GM21825 (cell line): Measurements from ENCODE around the gene ARHGEF17.

ENCODE experiments used
- ATAC-seq: cut with Tn5 transposase; IDR thresholded peaks from one replicate; pipeline ENCODE4 v1.9.1; 2021; ENCODE audit warnings: mild to moderate bottlenecking, moderate library complexity; ENCODE audit not compliant: unreplicated experiment

ARHGEF17 gene

DNA sequence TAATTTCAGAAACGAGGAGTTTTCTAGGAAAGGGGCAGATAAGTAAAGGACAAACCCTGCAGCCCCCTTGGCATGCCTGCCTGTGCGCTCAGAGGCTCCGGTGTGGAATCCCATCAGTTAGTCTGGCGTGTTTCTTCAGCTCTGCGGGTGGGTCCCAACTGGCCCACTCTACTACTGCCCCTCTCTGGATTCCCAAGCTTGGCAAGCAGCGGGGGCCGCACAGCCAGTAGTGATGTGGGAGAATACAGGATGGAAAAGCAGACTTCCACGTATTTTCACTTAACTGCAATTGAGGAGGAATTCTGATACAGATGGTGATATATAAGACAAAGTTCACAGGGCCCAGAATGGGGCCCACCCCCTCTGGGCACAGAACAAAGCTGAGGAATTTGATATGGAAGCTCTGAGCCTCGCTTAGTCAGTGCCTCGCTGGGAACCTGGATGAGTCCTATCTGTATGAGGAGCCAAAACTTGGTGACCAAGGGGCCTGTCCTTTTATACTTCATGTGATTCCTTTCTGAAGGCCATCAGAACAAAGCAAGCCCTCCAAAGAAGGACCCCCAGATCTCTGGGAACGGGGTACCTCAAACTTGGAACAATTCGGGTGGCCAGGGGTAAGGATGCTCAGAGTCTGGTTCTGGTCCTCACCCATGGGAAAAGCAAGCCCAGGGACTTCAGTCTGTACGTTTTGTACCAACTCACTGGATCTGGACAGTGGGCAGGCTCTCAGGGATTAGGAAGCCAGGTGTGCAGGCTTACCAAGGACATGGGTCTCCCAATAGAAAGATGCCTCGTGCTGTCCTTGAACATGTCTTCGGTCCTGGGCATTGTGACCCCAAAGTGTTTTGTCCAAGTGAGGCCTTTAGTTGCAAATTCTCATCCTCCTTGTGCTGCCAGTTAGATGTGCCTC is 94.1 kb downstream of the ARHGEF17 start:
- ATAC-seq = no peak

DNA sequence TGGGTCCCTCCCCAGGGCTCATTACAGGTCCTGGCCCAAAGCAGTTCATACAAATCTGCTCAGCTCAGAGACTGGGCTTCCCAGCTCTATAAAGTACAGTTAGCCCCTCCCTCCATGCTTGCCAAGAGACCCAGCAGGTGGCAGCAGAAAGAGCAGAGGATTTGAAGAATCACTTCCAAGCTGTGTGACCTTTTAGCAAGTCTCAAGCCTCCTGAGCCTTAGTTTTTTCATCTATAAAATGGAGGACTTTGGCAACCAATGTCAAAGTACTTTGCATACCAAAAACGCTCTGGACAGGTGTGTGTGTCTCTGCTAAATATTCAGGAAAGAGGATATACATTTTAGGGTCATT is 94.7 kb downstream of the ARHGEF17 start:
- no peak for ATAC-seq

DNA sequence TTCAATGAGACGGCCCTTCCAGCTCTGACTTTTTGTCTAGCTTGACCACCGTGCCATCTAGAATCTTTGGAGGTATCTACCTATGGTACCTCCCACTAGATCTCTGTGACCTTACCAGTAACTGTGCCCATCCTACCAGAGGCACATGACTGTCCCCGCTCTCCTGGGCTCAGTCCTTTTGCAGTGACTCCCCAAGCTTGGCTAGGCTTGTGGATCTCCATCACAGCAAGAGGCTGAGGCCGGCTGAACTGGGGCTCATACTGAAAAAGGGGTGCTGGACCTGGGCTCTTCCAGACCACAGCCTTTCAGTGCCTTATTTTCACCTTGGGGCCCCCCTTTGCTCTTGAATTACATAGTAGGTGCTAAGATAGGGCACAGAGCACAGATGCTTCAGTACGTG is 95.5 kb downstream of the ARHGEF17 start:
- ATAC-seq = no peak

DNA sequence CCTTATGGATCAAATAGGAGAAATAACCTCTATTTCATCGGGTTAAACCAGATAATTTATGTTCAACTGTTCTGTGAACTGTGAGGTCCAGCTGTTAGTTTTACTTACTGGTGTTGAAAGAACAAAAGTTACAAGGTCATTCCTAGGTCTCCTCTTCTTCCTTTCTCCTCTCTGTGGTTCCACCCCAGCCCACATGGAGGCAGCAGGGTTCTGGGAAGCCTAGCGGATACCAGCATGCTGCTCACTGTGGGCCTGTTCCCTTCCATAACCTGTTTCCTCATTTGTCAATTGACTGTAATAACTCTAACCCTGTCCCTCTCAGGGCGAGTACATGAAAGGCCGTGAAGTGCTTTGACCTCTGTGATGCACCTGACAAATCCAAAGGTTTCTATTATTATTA is 96.0 kb downstream of the ARHGEF17 start:
- ATAC-seq = no peak

DNA sequence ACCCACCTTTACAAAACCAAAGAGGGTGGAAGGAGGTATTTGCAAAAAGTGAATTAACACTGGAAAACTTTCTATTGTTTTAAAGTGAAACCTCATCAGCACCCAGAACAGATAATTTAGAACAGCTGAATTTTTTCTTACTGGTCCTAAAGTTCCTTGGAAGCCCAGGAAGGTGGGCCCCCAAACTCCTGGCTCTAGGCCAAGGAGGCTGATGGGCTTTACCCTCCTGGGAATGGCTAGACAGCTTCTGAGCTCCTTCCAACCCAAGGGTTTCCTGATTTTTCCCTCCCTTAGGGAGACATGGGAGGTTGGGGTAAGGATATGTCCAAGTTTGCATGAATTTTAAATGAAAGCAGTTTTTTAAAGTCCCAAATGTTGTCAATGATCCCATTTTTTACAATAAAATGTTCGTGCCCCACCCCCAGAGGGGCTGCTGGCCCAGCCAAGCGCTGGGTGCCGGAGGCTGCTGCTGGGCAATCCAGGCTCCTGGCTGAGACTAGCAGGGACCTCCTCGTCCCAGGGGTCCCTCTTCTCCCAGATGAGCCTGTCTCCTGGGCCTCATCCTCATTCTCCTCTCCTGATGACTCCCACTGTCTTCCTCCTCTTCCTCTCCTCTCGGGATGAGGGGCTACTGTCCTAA is 96.5 kb downstream of the ARHGEF17 start:
- ATAC-seq = no peak

DNA sequence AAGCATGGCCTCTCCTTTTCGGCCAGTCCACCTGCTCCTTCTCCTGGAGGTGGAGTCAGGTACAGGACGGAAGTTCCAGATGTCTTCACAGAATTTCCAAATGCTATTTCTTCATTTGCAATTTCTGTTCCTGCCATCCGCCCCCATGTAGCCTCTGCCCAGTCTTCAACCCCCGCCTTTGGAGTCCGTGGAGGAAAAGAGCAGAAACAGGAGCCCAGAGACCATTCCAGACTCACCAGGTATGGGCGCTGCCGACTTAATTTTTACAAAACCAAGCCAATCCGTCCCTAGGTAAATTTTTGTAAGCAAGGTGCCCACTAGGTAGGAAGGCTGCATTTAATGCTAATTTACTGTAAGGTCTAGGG is 97.1 kb downstream of the ARHGEF17 start:
- ATAC-seq = no peak

DNA sequence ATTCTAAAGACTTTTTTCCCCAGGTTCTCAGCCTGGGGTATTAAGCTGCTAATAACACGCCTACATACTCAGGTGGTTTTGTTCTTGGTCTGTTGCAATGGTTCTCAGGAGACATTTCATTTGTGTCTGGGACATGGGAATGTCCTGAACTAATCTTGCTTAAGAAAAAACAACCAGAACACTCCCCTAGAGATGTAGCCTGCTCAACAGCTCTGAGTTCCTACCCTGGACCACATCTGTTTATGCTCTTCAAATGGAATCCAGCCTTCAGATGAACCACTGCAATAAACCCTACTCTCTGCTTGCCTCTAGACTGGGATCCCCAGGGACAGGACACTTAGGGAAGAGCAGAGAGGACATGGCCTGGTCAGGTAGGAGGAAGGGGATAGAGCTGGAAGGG is 98.1 kb downstream of the ARHGEF17 start:
- ATAC-seq = no peak

DNA sequence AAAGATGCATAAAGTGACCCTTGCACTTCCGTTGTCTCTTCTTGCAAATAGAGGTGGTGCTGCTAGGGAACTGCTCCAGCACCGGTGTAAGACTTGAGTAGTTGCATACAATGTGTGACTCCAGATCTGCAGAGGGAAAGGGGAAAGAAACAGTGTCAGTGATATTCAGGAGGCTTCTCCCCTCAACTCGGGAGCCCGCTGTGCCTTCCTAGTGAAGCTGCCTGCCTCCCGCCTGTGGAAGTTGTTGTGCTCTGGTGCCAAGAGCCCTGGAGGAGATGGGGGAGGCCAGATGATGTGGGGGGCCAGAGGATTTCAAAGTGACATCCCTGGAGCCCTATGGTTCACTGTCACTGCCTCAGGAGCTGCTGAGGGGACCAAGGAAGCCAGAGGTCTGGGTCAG is 98.5 kb downstream of the ARHGEF17 start:
- ATAC-seq = no peak

DNA sequence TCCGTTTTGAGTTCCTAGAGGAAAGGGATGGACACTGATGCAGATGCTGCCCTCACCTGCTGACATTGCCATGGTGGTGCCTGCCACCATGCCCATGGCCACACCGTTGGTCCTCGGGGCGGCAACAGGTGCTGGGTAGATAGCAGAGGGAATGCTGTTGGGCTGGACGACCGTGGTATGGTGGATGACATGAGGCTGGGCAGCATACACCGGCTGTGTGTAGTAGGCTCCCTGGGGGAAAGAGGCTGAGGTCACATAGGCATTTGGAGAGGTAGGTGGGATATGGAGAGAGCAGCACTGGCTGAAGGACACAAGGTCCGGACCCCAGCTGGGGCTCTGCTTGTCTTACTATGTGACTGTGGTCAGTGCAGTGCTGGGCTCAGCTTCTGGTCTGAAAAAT is 101.4 kb downstream of the ARHGEF17 start:
- no peak for ATAC-seq

DNA sequence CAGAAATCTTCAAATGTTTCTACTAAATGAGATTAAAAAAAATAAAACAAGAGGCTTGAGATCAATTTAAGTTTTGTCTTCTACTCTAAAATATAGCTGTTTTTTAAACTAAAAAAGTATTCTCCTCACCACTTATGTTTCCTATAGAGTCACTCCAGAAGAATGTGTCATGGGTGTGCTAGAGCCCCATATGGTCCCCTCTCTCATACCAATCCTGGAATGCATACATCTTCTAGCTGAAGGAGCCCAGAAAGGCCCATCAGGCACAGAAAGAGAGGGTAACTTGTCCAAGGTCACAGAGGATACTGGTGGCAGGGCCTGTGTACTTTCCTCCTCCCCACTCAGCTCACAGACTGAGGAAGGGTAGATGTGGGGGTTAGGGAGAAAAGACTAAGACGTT is 102.6 kb downstream of the ARHGEF17 start:
- ATAC-seq = no peak

DNA sequence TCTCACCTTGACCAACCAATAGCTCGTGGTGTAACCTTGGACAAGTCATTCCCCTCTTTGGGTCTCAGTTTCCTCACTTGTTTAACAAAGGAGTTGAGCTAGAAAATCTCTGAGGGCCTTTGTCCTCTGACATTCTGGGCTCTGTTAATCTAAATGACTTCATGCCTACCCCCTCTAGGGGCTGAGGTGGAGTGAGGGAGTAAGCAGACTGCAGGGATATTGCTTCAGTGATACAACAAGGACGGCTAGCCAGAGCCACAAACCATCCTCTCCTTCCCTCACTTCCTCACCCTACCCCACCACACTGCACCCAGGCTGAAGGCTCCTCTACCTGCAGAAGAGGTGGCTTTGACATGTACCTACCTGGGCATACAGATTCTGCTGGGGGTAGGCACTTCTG is 103.0 kb downstream of the ARHGEF17 start:
- ATAC-seq = no peak

DNA sequence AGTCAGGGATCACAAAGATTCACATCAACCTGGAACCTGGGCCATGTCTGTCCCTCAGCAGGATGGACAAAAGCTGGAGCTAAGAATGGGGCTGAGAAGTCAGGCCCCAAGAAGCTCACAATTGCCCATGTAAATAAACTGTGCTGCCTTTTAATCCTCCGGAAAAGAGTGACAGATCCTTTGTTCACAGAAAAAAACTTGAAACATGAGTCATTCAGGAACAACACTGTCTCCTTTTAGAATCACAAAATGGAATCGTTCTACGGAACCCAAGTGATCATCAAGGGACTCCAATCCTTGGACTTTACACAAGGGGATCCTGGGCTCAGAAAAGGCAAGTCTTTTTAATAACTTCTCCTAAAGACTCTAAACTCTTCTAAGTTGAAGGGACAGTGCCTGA is 104.2 kb downstream of the ARHGEF17 start:
- ATAC-seq = no peak

DNA sequence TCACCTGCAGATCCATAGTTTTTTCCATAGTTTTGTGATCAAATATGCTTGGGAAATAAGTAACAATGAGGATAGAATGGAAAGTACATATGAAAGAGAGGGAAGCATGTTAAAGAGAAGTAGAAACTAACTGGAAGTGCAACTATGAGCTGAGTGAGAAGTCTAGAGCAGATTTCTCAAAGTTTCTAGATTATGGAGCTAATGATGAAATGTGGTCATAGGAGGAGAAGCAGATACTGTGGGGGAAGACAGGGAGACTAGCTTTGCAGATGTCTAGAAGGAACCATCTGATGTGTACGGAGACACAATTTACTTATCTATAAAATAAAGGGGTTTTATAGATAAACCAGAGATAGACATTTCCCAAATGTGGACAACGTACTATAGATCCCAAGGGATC is 105.2 kb downstream of the ARHGEF17 start:
- ATAC-seq = no peak

DNA sequence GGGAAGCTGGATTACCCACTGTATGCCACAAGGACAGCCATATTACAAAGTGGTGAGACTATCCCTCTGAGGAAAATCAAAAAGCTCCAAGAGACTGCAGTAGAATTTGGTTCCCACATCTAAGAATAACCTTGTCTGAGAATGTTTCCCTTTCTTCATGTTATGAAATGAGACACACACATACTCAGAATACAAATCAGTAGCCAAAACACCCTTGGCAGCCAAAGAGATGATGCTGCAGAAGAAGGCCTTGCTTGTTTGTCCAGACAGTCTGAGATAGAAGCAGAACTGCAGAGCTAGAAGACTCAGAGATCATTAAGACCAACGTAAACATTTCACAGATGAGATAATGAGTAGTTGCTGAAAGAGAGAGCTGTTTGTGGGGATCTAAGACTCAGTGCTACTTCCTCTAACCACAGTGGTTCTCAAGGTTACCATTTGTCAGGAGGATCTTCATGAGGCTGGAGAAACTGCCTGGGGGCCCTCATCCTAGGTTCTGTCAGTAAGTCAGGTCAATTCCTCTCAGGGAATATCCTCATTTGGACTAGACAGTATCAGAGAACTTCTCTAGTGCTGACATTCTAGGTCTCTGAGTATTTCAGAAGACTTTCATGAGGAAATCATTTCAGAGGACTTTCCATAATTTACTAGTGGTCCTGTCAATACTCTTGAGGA is 107.0 kb downstream of the ARHGEF17 start:
- ATAC-seq = no peak

DNA sequence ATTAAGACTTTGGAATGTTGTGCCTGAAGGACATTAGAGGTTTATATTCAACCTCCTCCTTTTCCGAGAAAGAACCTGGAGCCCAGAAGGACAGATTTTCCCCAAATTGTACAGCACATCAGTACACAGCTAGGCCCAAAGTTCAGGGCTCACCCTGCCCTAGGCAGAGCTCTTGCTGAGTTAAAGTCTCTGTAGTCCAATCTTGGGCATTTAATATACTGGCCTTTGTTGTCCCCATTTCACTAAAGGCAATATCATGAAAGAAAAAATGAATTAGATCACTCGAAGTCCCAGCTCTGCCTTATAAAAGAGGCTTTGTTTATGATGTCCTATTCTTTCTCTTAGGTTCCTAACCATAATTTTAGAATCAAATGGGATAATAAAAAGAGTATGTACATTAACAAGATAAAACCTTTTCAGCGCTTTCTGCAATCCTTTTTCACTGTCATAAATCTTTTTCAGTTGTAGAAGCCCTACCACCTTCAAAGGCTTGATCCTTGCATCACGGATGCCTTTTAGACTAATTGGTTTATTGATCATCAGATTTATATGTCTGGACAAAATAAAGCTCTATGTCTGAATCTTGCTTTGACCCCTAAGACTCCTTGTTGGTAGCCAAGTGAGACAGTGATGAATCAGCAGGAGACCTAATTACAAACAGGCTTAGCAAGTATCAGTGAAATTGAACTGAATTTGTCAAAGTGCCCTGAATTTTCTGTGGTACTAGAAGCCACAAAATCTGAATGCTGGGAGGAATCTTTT is 108.0 kb downstream of the ARHGEF17 start:
- no peak for ATAC-seq

DNA sequence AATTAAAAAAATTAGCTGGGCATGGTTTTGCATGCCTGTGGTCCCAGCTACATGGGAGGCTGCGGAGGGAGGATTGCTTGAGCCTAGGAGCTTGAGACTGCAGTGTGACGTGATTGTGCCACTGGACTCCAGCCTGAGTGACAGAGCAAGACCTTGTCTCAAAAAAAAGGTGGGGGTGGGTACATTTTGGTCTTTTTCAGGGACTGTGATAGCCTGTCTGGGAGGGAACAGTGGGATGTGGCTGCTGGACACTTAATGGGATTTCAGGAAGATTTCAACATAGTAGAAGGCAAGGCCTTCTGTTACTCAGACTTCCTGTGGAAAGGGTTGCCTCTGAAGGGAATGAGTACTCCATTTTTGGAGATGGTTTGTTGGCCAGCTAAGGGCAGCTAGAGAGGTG is 108.7 kb downstream of the ARHGEF17 start:
- ATAC-seq = no peak
